Measurements from ENCODE around the gene LAX1.

DNA sequence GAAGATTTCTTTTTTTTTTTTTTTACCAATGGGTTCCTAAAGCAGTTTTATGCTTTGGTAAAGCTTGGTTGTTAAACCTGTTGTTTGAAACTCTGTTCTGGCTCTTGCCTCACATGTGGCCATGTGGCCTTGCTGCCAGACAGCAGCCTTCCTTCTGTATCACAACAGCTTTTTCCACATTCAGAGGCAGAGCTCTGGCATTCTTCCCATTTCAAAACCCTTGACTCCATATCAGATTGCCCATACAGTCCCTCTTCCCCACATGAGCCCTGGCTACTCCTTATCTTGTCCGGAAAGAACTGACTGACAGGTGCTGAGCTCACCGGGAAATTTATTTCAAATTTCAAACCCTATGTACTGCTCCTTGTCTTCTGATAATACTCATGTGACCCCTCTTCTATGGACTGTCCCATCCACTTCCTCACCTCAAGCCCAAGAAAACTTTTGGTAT is 38.5 kb upstream of the LAX1 start:
- TF ChIP-seq POLR2AphosphoS5 (IDR thresholded peaks at IDR 0.05; ENCODE audit: low read depth, low read length) (no peak), POLR2A (IDR thresholded peaks at IDR 0.05; ENCODE audit: low read depth, low read length) (no peak)

Measured in GM12892 (cell line).